ENCODE measurements around the gene RPS27A.

GRCh38 chr2:55230551-55230950 lies 1.9 kb upstream of the RPS27A start:
- TF ChIP-seq ZNF8 (CRISPR knock-in tag; IDR thresholded peaks at IDR 0.05) (no peak), RARB (CRISPR knock-in tag; IDR thresholded peaks at IDR 0.05) (no peak), ZFP3 (CRISPR knock-in tag; IDR thresholded peaks at IDR 0.05) (no peak)
